HG03457 (cell line): Measurements from ENCODE around the gene KIAA0753.
"Not testable (repeated sequence)": the region's sequence is repeated elsewhere in the genome, so short reads cannot be mapped to it uniquely, and the experiment has no call there.

Experiments
- ATAC-seq: cut with Tn5 transposase; IDR thresholded peaks from one replicate; pipeline ENCODE4 v1.9.1; 2021; ENCODE audit warnings: moderate number of reproducible peaks; ENCODE audit not compliant: unreplicated experiment

Gene KIAA0753

DNA sequence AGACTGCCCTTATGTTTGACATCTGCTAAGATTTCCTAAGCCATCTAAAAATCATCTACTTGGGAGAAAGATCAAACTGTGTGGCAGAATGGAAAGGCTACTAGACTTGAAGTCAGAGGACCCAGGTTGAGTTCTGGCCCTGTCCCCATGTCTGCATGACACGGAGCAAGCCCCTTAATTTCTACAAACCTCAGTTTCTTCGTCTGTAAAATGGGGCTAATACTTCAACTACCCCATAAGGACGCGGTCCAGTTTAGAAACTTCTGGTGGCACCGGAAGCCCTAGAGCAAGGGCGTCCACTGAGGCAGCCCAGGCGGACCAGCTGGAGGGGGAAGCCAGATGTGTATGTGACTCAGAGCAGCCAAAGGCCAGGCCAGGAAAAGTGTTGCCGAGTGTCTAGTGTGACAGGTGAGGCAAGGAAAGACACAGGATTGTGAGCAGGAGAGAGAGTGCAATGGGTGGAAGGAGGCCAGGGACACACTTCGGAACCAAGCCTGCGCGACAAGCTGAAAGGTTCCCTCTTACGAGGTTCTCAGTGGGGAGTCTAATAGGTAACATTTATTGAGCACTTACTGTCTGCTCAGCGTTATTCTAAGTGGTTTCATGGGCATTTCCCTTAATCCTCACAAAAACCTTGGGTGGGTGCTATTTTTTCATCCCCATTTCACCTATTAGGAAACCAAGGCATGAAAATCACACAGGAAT is 66.4 kb downstream of the KIAA0753 start:
- ATAC-seq, result no peak

DNA sequence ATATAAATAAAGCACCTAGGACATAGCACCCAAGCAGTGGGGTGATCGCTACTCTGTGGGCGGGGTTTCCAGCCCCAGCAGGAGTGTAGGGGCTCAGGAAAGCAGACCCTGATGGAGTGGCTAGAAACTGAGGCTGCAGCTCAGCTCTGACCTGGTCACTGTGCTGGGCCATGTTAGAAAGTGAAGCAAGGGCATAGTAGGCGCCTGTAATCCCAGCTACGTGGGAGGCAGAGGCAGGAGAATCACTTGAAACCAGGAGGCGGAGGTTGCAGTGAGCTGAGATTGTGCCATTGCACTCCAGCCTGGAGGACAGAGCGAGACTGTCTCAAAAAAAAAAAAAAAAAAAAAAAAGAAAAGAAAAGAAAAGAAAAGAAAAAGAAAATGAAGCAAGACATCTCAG is 67.0 kb downstream of the KIAA0753 start:
- not testable (repeated sequence) for ATAC-seq

DNA sequence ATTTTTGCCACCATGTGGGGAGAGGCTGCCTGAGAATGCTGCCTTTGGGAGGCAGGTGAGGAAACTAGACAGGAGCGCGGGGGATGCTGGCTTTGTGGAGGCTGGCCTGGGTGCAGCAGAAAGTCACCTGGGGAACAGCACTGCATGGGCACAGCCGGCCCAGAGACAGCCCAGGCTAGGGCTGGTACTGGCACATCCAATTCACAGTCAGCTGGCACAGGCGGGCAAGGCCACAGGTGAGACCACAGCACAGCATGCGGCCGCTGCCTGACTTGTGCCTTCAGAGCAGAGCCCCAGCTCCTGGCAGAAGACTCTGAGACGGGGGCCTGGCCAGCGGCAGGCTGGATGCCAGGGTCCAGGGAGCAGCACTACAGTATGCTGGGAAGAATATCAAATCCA is 67.5 kb downstream of the KIAA0753 start:
- ATAC-seq, result no peak

DNA sequence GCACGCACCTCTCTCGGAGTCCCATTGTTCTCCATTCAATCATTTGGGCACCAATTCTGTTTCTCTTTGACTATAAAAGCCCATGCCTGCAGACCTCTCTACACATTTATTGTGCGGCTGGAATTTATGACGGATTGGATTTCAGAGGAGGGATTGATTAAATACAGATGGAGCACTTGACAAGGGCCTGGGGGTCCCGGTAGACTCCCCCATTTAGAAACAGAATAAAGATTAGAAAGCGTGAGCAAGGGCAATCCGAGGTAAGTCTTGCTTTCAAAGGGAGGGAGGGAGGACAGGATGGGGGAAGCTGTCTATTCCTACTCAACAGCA is 69.1 kb downstream of the KIAA0753 start:
- ATAC-seq, result no peak

DNA sequence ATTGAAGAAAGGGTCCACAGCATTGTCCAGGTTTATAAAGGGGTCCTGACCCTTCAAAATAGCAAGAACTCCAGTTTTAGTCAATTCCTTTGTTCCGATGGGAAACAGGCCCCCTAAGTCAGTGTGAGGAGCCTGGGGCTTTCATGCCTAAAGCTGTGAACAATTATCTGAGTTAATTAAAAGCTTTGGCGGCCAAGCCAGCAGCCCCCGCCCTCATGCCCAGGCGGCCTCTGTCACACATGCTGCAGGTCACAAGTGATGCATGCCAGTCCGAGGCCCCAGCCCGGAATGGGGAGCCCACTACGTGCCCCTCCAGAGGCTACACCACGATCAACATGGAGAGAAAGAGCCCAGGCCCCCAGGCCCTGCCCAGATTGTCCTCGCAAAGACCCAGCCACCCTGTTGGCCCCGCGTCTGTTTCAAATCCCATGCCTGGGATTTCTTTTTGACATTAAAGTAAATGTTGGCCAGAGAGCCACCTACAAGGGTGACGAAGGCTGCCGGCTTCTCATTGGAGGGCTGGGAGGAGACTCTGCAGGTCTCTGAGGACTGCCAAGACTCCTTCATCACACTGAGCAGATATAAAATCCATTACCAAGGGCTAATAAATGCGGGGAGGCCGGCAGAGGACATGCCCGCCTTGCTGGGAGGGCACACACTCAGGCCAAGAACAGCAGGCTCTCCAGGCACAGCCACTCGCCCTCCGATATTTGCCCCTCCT is 69.6 kb downstream of the KIAA0753 start:
- ATAC-seq, result no peak

DNA sequence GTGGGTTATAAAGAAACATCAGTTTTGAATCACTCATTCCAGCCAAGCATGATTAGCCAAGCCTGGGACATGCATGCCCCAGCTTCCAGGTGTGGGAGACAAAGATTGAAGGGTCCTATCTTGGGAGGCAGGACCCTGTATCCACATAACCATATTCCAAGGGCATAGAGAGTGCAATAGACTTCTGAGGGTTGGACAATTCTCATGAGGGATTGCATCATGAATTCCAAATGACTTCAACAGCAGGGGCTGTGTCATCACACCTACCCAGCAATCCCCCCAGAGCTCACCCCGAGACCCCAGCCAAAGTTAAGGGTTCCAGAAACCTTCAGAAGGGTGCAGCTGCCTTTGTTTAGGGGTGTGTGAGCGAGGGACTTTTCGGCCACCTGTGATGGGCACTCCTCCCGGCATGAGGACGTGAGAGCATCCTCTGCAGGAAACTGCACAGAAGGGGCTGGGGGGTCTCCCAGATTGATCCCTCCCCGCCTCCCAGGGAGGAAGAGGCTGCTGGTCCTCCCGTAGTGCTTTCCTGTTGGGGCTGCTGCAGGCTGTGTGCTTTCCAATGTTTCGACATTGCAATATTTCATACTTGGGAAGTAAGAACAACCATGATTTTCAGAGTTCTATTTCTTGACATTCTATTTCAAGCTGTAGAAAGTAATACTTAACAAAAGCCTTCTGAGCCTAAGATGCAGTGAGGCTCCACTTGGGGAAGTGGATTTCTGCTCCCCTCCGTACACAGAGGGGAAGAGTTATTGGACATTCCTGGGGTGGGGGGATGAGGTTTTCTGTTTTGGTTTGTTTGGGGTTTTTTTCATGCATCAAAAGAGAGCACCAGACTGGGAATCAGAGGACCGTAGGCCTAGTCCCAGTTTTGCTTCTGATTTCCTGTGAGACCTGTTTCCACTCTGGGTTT is 70.9 kb downstream of the KIAA0753 start:
- ATAC-seq, result no peak

DNA sequence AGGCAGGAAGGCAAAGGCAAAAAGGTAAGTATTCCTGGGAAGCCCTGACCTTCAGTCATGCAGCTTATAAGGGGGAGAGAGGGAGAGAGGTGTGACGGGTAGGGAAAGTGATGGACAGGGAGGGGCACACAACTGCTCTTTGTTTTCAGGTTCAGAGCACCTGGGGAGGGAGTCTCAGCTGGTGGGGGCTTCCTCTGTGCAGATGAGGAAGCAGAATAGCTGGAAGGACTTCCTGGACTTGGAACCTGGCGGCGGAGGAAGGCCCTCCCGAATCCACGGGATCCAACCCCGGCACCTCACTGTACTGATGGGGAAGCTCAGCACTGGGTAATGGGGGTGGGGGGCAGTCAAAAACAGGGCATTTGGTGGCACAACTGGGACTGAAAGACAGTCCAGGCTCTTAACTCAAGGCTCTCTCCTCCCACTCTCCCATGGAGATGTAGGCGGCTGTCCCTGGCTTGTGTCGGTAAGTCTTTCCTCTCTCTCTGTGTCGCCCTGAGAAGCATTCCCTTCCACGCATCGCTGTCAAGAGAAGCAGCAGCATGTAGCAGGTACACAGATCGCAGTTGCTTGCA is 72.2 kb downstream of the KIAA0753 start:
- no peak for ATAC-seq

DNA sequence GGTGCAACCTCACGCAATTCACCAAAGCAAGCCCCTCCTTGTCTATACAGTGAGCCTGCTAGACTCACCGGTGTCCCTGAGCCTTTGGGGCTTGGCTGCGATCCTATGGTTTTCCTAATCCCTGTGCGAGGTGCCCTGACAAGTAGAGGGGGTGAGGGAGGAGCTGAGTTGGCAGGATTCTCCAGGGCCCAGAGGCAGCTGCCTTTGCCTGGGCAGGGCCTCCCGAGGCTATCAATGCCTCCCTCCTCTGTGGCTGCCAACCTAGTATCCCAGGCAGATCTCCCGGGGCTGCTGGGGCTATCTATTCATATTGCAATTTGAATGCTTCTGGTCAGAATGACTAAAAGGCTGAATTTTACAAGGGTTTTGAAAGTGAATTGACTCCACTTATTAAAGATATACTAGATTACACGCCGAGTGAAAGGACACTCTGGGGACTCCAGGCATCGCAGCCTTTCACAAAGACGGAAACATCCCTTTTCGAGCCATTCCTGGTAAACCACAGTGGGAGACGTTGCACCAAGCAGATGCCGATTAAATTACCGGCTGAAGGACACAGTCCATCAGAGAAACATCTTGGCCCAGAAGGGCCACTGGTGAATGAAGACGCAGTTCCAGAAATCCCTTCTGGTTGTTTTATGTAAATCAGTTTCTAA is 72.9 kb downstream of the KIAA0753 start:
- no peak for ATAC-seq

DNA sequence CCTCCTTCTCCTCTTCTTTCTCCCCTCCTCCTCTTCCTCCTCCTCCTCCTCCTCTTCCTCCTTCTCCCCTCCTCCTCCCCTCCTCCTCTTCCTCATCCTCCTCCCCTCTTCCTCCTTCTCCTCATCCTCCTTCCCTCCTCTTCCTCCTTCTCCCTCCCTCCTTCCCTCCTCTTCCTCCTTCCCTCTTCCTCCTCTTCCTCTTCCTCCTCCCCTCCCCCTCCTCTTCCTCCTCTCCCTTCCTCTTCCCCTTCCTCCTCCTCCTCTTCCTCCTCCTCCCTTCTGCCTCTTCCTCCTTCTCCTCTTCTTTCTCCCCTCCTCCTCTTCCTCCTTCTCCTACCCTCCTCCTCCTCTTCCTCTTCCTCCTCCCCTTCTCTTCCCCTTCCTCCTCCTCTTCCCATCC is 79.1 kb downstream of the KIAA0753 start:
- ATAC-seq, result no peak

DNA sequence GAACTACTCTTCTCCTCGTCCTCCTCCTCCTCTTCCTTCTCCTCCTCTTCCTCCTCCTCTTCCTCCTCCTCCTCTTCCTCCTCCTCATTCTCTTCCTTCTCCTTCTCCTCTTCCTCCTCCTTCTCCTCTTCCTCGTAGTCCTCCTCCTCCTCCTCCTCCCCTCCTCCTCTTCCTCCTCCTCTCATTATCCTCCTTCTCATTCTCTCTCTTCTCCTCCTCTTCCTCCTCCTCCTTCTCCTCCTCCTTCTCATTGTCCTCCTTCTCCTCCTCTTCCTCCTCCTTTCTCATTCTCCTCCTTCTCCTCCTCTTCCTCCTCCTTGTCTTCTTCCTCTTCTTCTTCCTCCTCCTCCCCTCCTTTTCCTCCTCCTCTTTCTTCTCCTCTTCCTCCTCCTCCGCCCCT is 80.0 kb downstream of the KIAA0753 start:
- ATAC-seq, result no peak

DNA sequence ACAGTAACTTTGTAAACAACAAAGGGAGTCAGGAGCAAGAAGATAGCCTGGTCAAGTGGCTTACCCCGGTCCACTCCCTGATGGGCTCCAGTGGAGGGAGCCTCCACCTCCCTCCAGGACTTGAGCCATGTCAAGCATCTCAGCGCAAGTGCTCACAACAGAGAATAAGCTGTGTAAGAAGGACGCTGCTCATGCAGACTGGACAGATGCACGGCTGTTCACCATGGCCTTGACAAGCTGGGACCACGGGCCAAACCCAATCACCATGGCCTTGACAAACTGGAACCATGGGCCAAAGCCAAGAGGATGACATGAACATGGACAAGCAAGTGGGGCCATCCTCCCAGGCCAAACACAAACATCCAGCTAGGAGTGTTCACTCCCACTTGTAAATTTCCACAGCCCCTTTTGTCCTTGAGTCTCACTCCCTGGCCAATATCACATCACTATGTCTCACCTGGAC is 80.7 kb downstream of the KIAA0753 start:
- ATAC-seq, result no peak

DNA sequence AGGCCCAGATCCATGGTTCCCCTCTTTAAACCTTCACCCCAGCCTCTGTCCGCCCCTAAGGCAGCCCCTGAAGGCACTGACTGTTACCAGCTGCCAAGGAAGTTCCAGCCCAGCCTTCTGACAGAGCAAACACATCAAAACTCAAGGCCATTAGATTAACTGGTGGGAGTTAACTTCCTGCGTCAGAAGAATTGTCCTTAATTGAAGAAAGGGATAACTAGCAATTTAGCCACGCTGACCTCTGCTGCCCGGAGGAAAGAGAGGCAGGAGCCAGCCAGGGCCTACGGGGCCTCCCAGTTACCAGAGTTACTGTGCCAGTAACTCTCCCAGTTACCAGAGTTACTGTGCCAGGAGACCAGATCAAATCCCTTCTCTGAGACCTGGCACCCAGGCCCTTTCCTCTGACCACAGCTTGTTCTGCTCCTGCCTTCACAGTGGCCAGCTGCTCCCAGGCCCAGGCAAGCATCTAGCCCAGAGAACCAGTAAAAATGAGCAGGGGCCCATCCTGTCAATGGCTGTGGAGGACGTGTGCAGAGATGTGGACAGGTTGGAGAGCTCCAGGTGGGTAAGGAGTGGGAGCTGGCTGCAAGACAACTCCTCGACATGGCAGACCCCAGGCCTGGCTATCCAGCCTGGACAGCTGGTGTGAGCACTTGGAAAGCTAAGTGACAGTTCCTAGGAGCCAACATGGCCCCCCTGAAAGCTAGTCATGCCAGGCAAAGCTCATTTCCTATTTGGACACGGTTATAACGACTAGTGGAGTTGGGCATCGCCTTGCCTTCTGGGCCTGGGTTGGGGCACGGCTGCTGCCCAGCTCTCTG is 81.4 kb downstream of the KIAA0753 start:
- no peak for ATAC-seq

DNA sequence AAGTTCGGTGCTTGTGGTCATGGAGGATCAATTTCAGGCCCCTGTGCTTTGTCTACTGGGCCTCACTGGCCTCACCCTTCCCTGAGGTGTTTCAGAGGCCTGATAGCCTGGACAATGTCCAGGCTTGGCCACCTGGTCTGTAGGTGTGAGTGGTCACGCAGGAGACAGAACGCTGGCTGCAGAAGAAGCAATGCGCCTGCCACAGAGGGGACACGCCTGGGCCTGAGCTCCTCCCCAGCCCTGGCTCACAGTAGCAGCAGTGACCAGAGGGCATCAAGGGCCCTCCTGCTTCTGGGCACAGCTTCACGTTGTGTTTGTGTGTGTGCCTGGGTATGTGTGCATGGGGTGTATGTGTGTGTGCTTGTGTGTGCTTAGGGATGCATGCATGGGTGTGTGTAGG is 82.2 kb downstream of the KIAA0753 start:
- no peak for ATAC-seq

DNA sequence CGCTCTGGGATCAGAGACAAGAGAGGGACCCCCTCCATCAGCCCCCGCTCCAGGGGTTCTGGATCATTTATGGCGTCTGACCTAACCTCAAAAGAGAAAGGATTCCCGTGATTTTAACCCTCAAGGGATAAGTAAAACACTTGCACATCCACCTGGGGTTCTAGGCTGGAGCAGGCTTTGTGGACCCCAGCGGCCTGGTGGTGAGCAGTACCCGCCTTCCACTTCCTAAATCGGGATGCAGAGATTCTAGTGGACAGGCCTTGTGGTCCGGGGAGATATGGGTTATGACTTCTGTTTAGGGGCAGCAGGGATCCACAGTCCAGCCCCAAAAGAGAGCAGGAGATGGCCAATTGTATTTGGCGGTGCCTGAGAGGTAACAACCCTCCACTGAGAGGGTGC is 83.5 kb downstream of the KIAA0753 start:
- ATAC-seq, result no peak

DNA sequence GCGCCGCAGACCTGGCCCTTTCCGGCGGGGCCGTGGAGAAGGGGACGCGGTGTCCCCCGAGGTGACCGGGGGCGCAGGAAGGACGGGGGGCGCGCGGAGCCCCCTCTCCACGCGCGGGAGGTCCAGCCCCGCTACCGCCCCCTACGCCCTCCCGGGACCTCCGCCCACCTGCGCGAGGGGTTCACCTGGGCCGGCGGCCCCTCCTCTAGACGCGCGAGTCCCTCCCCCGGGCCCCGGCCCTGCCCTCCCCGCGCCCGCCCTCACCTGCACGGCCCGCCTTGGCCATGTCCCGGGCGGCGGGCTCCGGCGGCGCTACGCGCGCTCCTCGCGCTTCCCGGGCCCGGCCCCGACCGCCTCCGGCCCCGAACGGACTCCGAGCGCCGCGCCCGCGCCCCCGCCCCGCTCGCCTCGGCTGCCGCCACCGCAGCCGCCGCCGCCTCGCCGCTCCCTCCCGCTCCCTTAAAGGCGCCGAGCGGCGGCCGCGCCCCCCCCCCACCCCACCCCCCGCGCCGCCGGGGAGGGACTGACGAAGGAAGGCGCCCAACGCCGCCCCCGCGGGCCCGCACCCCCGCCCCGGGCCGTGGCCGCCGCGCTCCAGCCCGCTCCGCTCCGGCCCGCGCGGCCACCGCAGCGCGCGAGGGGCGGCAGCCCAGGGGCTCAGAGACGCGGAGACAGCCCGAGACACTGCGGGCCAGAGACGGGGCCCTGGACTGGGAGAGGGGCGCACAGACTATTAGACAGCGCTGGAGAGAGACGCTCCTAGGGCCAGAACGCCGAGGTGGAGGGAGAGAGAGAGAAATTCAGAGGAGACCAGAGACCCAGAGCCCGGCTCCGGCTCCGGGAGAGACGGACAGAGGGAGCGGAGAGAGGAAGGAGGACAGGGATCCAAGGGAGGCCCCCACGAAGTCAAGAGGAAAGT is 84.1 kb downstream of the KIAA0753 start, which contains the start of gene PITPNM3:
TSS of gene PITPNM3 (minus strand) at position 435 of the 919 bp plus-strand sequence. CDS start at position 286, 149 bp downstream.
- no peak for ATAC-seq

DNA sequence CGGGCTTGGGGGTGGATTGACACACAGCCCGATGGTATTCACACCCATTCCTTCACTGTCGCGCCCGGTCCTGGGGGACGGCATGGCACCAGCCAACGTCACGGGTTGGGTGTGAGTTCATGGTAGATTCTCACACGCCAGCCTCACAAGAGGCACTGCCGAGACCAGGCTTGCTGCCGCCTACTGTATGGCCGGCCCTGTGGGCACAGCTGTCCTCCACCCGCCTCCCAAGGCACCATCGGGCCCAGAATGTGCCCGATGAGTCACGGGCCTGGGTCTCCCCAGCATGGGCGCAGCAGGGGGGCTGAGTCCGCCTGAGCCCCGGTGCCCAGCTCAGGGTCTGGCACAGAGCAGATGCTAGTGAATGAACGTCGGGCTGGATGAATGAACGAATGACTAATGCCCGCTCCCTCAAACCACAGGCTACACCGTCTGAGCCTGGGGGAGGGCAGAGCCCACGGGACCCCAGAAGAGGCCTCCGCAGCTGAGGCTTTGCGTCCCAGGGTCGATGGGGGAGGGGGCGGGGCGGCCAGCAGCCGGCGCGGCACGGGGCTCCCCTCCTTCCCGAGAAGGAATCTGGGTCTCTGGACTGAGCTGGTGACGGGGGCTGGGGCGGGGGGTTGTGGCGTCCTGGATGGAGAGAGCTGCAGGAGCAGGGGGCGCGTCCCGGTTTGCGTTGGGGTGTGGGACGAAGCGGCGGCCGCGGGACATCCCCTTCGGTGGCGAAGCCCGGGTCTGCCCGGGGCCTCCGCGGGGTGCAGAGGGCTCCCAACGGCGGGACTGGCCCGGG is 85.0 kb downstream of the KIAA0753 start:
- no peak for ATAC-seq

DNA sequence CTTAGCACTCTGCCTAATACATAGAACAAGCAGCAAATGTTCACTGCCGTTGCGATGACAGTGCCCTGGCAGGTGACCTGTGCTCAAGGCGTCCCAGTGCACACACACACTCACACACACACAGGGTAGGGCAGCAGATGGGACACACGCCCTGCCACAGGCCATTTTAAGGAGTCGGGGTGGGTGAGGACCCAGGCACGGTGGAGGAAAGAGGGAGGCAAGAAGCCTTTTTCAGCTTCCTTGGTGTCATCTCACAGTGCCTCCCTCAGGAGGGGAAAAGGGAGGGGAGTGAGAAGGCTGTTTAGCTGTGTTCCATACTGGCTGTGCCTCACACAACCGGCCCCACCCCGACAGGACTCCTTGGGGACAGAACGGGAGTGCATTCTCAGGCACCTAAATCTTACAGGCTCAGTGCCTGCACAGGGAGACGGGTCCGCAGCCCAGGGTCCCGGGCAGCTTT is 85.6 kb downstream of the KIAA0753 start:
- ATAC-seq, result no peak

DNA sequence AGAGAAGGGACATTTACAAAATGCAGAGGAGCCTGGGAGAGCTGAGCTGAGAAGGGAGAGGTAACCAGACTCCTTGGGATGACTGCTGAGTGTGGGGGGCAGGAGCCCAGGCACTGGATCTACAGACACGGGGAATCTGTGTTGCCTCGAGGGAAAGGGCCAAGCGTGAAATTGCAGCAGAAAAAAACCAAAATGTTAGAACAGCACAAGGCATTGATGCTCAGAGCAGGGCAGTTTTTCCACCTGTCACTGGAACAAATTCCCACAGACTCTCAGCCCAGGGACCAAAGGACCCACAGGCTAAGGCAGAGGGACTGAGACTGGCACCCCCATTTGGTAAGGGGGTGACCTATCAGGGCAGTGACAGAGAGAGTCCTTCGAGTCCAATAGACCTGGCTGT is 86.2 kb downstream of the KIAA0753 start:
- ATAC-seq, result no peak
